ENCODE measurements around the gene CRTC1. TPM values are rescaled to one million over a fixed set of nuclear protein-coding genes. Genes with fewer than 3 reads are reported as not detected.
A peak's percentile ranks its signal among the peaks of the same experiment; 100 is the strongest.

Gene CRTC1
- total and polyA plus RNA-seq, 3 donors from 2014 or later: 15.6 to 32.1 (median 28.1) TPM

GRCh38 chr19:18800636-18801035, 117.2 kb downstream of the CRTC1 start:
- 60 to 73% methylated on average over 1 to 10 of the region's 10 CpGs for WGBS, 2 donors
- H3K9me3 ChIP-seq: no peaks in the 10 kb centered on the region
- TF ChIP-seq CTCF (IDR thresholded peaks at IDR 0.05): no peak
- TF ChIP-seq POLR2A (IDR thresholded peaks at IDR 0.05): no peak
- H3K4me1 ChIP-seq: no peaks in the 10 kb centered on the region
- intact Hi-C loops (cut with DNase I; ENCODE audit: low total_unique reads): no loop called here
- no peaks in the 10 kb centered on the region for H3K36me3 ChIP-seq (ENCODE audit: low read depth, missing control alignments)
- H3K27ac ChIP-seq: no peak overlapping the region
- H3K4me3 ChIP-seq: no peak overlapping the region
- no peaks in the 10 kb centered on the region for H3K27me3 ChIP-seq
- no peak for DNase-seq

- peak overlapping the region in 1 of 2 donors; percentile 10 for H3K4me3 ChIP-seq
- H3K9me3 ChIP-seq: no peaks in the 10 kb centered on the region
- no peaks in the 10 kb centered on the region for H3K4me1 ChIP-seq
- H3K36me3 ChIP-seq (ENCODE audit: low read depth, missing control alignments): no peaks in the 10 kb centered on the region
- H3K27ac ChIP-seq: no peak overlapping the region
- no peaks in the 10 kb centered on the region for H3K27me3 ChIP-seq
- peak; percentile 55 for DNase-seq
- no peak for TF ChIP-seq POLR2A (IDR thresholded peaks at IDR 0.05)
- intact Hi-C loops (cut with DNase I; ENCODE audit: low total_unique reads): no loop called here
- WGBS, 2 donors: 41 to 55% methylated on average over 11 of the region's 11 CpGs
Observed at GRCh38 chr19:18802354-18802753, 118.9 kb downstream of the CRTC1 start.

DNA sequence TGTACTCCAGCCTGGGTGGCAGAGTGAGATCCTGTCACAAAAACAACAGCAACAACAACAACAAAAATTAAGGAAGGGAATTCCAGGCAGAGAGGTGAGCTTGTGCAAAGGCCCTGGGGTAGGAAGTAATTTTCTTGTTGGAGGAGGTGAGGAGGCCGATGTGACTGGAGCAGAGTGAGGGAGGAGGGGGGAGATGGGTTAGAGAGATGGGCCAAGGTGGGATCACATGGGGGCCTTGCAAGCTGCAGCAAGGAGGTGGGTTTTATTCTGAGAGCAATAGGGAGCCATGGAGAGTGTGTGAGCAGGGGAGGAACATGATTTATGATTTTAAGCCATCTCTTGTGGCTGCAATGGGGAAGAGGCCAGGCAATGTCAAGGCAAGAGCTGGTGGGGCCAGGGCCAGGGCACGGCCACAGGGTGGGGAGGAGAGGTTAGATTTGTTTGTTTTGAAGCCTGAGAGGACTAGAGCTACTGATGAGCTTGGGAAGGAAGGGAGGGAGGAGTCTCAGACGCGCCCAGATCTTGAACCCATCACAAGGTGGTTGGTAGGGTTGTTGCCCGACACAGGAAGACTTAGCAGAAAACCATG, 120.2 kb downstream of the CRTC1 start:
- WGBS, 2 donors: 93 to 95% methylated on average over 5 of the region's 5 CpGs

GRCh38 chr19:18804139-18804601, 120.7 kb downstream of the CRTC1 start:
- Histone ChIP-seq H3K36me3 (ENCODE audit: low read depth, missing control alignments) (no peaks in the 10 kb centered on the region), H3K4me3 (no peak overlapping the region), H3K9me3 (no peaks in the 10 kb centered on the region), H3K27ac (no peak overlapping the region), H3K27me3 (no peaks in the 10 kb centered on the region), H3K4me1 (no peaks in the 10 kb centered on the region)
- WGBS, 2 donors: 90 to 93% methylated on average over 5 to 15 of the region's 15 CpGs
- DNase-seq: no peak
- TF ChIP-seq CTCF (IDR thresholded peaks at IDR 0.05): no peak
- TF ChIP-seq POLR2A (IDR thresholded peaks at IDR 0.05): no peak
- intact Hi-C loops (cut with DNase I; ENCODE audit: low total_unique reads): no loop called here

More for the DNA sequence above, 120.2 kb downstream of the CRTC1 start:
- TF ChIP-seq CTCF (IDR thresholded peaks at IDR 0.05) (no peak), POLR2A (IDR thresholded peaks at IDR 0.05) (no peak)
- Histone ChIP-seq H3K9me3 (no peaks in the 10 kb centered on the region), H3K27me3 (no peaks in the 10 kb centered on the region), H3K4me3 (no peak overlapping the region), H3K27ac (no peak overlapping the region), H3K36me3 (ENCODE audit: low read depth, missing control alignments) (no peaks in the 10 kb centered on the region), H3K4me1 (no peaks in the 10 kb centered on the region)
- no peak for DNase-seq
- intact Hi-C loops (cut with DNase I; ENCODE audit: low total_unique reads): no loop called here

DNA sequence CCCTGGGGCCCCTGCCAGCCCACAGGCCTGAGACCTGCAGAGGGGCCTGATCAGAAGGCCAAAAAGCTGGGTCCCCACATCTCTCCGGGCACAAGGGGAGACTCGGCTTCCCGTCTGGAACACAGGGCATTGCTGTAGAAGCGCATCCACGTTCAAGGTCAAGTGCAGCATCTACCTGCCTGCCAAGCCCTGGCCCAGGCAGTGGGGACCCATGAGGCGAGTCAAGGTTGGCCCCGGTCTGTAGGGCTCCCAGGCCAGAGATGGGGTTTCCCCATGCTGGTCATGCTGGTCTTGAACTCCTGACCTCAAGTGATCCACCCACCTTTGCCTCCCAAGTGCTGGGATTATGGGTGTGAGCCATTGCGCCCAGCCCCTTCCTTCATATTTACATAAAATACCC, 121.2 kb downstream of the CRTC1 start:
- 88 to 91% methylated on average over 1 to 8 of the region's 8 CpGs for WGBS, 2 donors
- Histone ChIP-seq H3K36me3 (ENCODE audit: low read depth, missing control alignments) (no peaks in the 10 kb centered on the region), H3K9me3 (no peaks in the 10 kb centered on the region), H3K27me3 (no peaks in the 10 kb centered on the region), H3K4me3 (no peak overlapping the region), H3K27ac (no peak overlapping the region), H3K4me1 (no peaks in the 10 kb centered on the region)
- TF ChIP-seq CTCF (IDR thresholded peaks at IDR 0.05) (no peak), POLR2A (IDR thresholded peaks at IDR 0.05) (no peak)
- DNase-seq: no peak
- intact Hi-C loops (cut with DNase I; ENCODE audit: low total_unique reads): no loop called here
